WTC11 (cell line): Measurements from ENCODE around the gene ZNF503. TPM values are rescaled to one million over a fixed set of nuclear protein-coding genes. Genes with fewer than 3 reads are reported as not detected.

ENCODE experiments used
- ATAC-seq: fragments of 200-7000 bp; cut with Tn5 transposase; 2 replicates; pipeline ENCODE4 v1.10.0; 2021; ENCODE audit warnings: mild to moderate bottlenecking, moderate library complexity
- CTCF ChIA-PET: fragments of 300-600 bp; sonication (Branson Sonifier 250); formaldehyde crosslinking; loops from one replicate; lab custom pipeline; 2021; ENCODE audit warnings: antibody characterized with exemption; lab: Charles Lee
- POLR2A ChIA-PET: fragments of 350-600 bp; sonication (Branson Sonifier 250); formaldehyde crosslinking; loops from one replicate; lab custom pipeline; 2021; ENCODE audit warnings: antibody characterized with exemption; lab: Charles Lee
- DNase-seq: peaks from one replicate; pipeline ENCODE4 v3.0.0; 2021; ENCODE audit warnings: low spot score
- H3K27ac Mint-ChIP-seq: 2 replicates; pipeline ENCODE4 v1.8.0; 2021; ENCODE audit warnings: mixed read lengths
- H3K27me3 Mint-ChIP-seq: 2 replicates; pipeline ENCODE4 v1.8.0; 2021; ENCODE audit warnings: low read depth, mild to moderate bottlenecking, moderate library complexity, mixed read lengths
- H3K36me3 Mint-ChIP-seq: 2 replicates; pipeline ENCODE4 v1.8.0; 2021; ENCODE audit warnings: mixed read lengths
- H3K4me1 Mint-ChIP-seq: 2 replicates; pipeline ENCODE4 v1.8.0; 2022; ENCODE audit warnings: mixed read lengths
- H3K4me3 Mint-ChIP-seq: 2 replicates; pipeline ENCODE4 v1.8.0; 2021; ENCODE audit warnings: mild to moderate bottlenecking, moderate library complexity, mixed read lengths
- H3K9me3 Mint-ChIP-seq: 2 replicates; pipeline ENCODE4 v1.8.0; 2021; ENCODE audit warnings: mixed read lengths
- ARID4B ChIP-seq: sonication (generic); formaldehyde crosslinking; IDR thresholded peaks from 2 replicates; pipeline ENCODE4 v1.8.0; 2023; ENCODE audit warnings: missing genetic modification reagents, mild to moderate bottlenecking, borderline replicate concordance
- ATF6 ChIP-seq: sonication (generic); formaldehyde crosslinking; IDR thresholded peaks from 2 replicates; pipeline ENCODE4 v1.8.1; 2023; ENCODE audit warnings: mild to moderate bottlenecking, missing genetic modification reagents
- ELF4 ChIP-seq: sonication (generic); formaldehyde crosslinking; IDR thresholded peaks from 2 replicates; pipeline ENCODE4 v1.8.1; 2022; ENCODE audit warnings: low read depth, mild to moderate bottlenecking, moderate library complexity, missing genetic modification reagents
- ESRRA ChIP-seq: sonication (generic); formaldehyde crosslinking; IDR thresholded peaks from 2 replicates; pipeline ENCODE4 v1.8.1; 2022; ENCODE audit warnings: mild to moderate bottlenecking, missing genetic modification reagents, borderline replicate concordance
- FOXJ3 ChIP-seq: sonication (generic); formaldehyde crosslinking; IDR thresholded peaks from 2 replicates; pipeline ENCODE4 v1.9.0; 2021; ENCODE audit warnings: missing genetic modification reagents, mild to moderate bottlenecking, borderline replicate concordance
- FOXP1 ChIP-seq: sonication (generic); formaldehyde crosslinking; IDR thresholded peaks from 2 replicates; pipeline ENCODE4 v1.8.0; 2022; ENCODE audit warnings: missing genetic modification reagents, mild to moderate bottlenecking, moderate library complexity, borderline replicate concordance
- GRHL2 ChIP-seq: fragments of 250-450 bp; sonication (Bioruptor Pico); IDR thresholded peaks from 2 replicates; pipeline ENCODE4 v1.8.0; 2022; ENCODE audit warnings: mild to moderate bottlenecking, moderate library complexity; ENCODE audit not compliant: insufficient replicate concordance, severe bottlenecking
- HMGA2 ChIP-seq: fragments of 250-450 bp; sonication (Bioruptor Pico); IDR thresholded peaks from 2 replicates; pipeline ENCODE4 v1.4.0; 2021; ENCODE audit warnings: mild to moderate bottlenecking, moderate library complexity
- JAZF1 ChIP-seq: fragments of 250-450 bp; sonication (Bioruptor Pico); IDR thresholded peaks from 2 replicates; pipeline ENCODE4 v1.9.0; 2021; ENCODE audit warnings: moderate library complexity, mild to moderate bottlenecking, inconsistent platforms
- JUN ChIP-seq: sonication (generic); formaldehyde crosslinking; IDR thresholded peaks from 2 replicates; pipeline ENCODE4 v1.8.0; 2023; ENCODE audit warnings: mild to moderate bottlenecking, missing genetic modification reagents
- MAX ChIP-seq: sonication (generic); formaldehyde crosslinking; IDR thresholded peaks from 2 replicates; pipeline ENCODE4 v1.8.0; 2022; ENCODE audit warnings: mild to moderate bottlenecking, missing genetic modification reagents
- OVOL2 ChIP-seq: fragments of 250-450 bp; sonication (Bioruptor Pico); IDR thresholded peaks from 2 replicates; pipeline ENCODE4 v1.9.0; 2021; ENCODE audit warnings: mild to moderate bottlenecking, borderline replicate concordance
- PRDM15 ChIP-seq: sonication (generic); formaldehyde crosslinking; IDR thresholded peaks from 2 replicates; pipeline ENCODE4 v1.8.0; 2022; ENCODE audit warnings: missing genetic modification reagents
- PREB ChIP-seq: sonication (generic); formaldehyde crosslinking; IDR thresholded peaks from 2 replicates; pipeline ENCODE4 v1.8.1; 2022; ENCODE audit warnings: mild to moderate bottlenecking, missing genetic modification reagents, moderate library complexity, borderline replicate concordance
- SP1 ChIP-seq: sonication (generic); formaldehyde crosslinking; conservative IDR thresholded peaks from 2 replicates; pipeline ENCODE4 v1.8.1; 2022; ENCODE audit warnings: missing genetic modification reagents
- ZNF416 ChIP-seq: fragments of 250-450 bp; sonication (Bioruptor Pico); IDR thresholded peaks from 2 replicates; pipeline ENCODE4 v1.9.0; 2021; ENCODE audit warnings: mild to moderate bottlenecking, inconsistent platforms
- total RNA-seq: library from RNA; stranded (reverse); gene quantifications from 3 replicates; pipeline ENCODE4 v1.2.3, GENCODE V29; 2021
- TF ChIP-seq, protein P1 (sequence below): fragments of 250-450 bp; sonication (Bioruptor Pico); IDR thresholded peaks from 2 replicates; pipeline ENCODE4 v2.1.2; 2022; ENCODE audit warnings: mild to moderate bottlenecking, moderate library complexity

Gene ZNF503
- total RNA-seq, 1 experiment from 2014 or later: 0.39 TPM

- H3K27ac Mint-ChIP-seq: no peak overlapping the region
- peaks cover 40% of the 10 kb centered on the region for H3K9me3 Mint-ChIP-seq
- ChIA-PET POLR2A (interaction anchor here (0.5 kb wide), 1 partner anchor 46 kb away, joined by 3 read pairs; no protein-coding TSS in a partner anchor), CTCF (no interaction called here)
- H3K4me1 Mint-ChIP-seq: peaks cover 16% of the 10 kb centered on the region
- no peak overlapping the region for H3K4me3 Mint-ChIP-seq
- DNase-seq (no peak), ATAC-seq (no peak)
- peaks cover 57% of the 10 kb centered on the region for H3K27me3 Mint-ChIP-seq
- no peak for TF ChIP-seq FOXP1 (CRISPR knock-in tag)
- H3K36me3 Mint-ChIP-seq: peaks cover 27% of the 10 kb centered on the region
These were observed 43.3 kb upstream of the ZNF503 start for GRCh38 chr10:75444781-75445386.

DNA sequence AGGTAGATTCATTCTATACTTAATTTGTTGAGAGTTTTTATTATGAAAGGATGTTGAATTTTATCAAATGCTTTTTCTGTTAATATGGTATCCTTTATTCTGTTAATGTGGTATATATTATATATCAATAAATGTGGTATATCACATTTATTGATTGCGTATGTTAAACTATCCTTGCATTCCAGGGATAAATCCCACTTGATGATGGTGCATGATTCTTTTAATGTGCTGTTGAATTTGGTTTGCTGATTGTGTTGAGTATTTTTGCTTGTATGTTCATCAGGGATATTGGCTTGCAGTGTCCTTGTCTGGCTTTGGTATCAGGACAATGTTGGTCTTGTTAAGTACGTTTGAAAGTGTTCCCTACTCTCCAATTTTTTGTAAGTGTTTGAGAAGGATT is 41.8 kb upstream of the ZNF503 start:
- H3K4me3 Mint-ChIP-seq: no peak overlapping the region

DNA sequence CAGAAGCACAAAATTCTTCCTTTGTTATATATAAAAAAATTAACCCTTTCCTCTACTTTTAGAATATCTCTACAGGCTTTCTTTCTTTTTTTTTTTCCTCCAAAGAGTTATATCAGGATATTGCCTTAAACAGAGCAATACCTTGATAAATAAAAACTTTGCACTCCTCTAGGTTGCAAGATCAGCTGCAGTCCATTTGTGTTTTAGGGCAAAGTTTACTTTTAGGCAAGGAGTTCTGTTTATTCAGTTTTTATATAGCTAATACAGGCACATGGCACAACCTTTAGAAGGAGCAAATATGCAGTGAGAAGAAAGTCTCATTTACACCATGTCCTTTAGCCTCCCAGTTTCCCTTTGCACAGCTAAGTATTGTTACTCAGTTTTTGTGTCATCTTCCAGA is 40.1 kb upstream of the ZNF503 start:
- POLR2A ChIA-PET: no interaction called here
- H3K27ac Mint-ChIP-seq: no peak overlapping the region
- H3K4me1 Mint-ChIP-seq: peaks cover 10% of the 10 kb centered on the region
- peaks cover 24% of the 10 kb centered on the region for H3K36me3 Mint-ChIP-seq
- H3K27me3 Mint-ChIP-seq: peaks cover 67% of the 10 kb centered on the region
- DNase-seq (no peak), ATAC-seq (no peak)
- no peak overlapping the region for H3K4me3 Mint-ChIP-seq
- H3K9me3 Mint-ChIP-seq: peaks cover 36% of the 10 kb centered on the region
- CTCF ChIA-PET: no interaction called here
- no peak for TF ChIP-seq ATF6 (CRISPR knock-in tag)
- TF ChIP-seq OVOL2 (CRISPR knock-in tag): no peak
- TF ChIP-seq HMGA2 (CRISPR knock-in tag): no peak
- no peak for TF ChIP-seq PRDM15 (CRISPR knock-in tag)
- TF ChIP-seq, protein P1, sequence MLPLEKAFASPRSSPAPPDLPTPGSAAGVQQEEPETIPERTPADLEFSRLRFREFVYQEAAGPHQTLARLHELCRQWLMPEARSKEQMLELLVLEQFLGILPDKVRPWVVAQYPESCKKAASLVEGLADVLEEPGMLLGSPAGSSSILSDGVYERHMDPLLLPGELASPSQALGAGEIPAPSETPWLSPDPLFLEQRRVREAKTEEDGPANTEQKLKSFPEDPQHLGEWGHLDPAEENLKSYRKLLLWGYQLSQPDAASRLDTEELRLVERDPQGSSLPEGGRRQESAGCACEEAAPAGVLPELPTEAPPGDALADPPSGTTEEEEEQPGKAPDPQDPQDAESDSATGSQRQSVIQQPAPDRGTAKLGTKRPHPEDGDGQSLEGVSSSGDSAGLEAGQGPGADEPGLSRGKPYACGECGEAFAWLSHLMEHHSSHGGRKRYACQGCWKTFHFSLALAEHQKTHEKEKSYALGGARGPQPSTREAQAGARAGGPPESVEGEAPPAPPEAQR (CRISPR knock-in tag): no peak

More for the DNA sequence above, 41.8 kb upstream of the ZNF503 start:
- Mint-ChIP-seq H3K27ac (no peak overlapping the region), H3K9me3 (peaks cover 40% of the 10 kb centered on the region), H3K4me1 (peaks cover 14% of the 10 kb centered on the region), H3K36me3 (peaks cover 27% of the 10 kb centered on the region), H3K27me3 (peaks cover 57% of the 10 kb centered on the region)
- TF ChIP-seq PREB (CRISPR knock-in tag) (no peak), JUN (CRISPR knock-in tag) (no peak), ESRRA (CRISPR knock-in tag) (no peak), ARID4B (CRISPR knock-in tag) (no peak), FOXJ3 (CRISPR knock-in tag) (no peak), MAX (CRISPR knock-in tag) (no peak), SP1 (no peak), ZNF416 (no peak), GRHL2 (CRISPR knock-in tag) (no peak), JAZF1 (CRISPR knock-in tag) (no peak), ELF4 (no peak)
- CTCF ChIA-PET: no interaction called here
- ATAC-seq (no peak), DNase-seq (no peak)
- POLR2A ChIA-PET: no interaction called here
